ENCODE data around the gene DDX27. TPM values are rescaled to one million over a fixed set of nuclear protein-coding genes. Genes with fewer than 3 reads are reported as not detected.
A peak's percentile ranks its signal among the peaks of the same experiment; 100 is the strongest.

DDX27 gene, protein sequence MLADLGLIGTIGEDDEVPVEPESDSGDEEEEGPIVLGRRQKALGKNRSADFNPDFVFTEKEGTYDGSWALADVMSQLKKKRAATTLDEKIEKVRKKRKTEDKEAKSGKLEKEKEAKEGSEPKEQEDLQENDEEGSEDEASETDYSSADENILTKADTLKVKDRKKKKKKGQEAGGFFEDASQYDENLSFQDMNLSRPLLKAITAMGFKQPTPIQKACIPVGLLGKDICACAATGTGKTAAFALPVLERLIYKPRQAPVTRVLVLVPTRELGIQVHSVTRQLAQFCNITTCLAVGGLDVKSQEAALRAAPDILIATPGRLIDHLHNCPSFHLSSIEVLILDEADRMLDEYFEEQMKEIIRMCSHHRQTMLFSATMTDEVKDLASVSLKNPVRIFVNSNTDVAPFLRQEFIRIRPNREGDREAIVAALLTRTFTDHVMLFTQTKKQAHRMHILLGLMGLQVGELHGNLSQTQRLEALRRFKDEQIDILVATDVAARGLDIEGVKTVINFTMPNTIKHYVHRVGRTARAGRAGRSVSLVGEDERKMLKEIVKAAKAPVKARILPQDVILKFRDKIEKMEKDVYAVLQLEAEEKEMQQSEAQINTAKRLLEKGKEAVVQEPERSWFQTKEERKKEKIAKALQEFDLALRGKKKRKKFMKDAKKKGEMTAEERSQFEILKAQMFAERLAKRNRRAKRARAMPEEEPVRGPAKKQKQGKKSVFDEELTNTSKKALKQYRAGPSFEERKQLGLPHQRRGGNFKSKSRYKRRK
- total RNA-seq: 10 to 100 TPM; 23.3 to 26.4 TPM
- polyA plus RNA-seq: 10 to 100 TPM; 16.3 to 32.3 TPM
- long read RNA-seq, donor 1, transcript DDX27-207 (21 exons, 2,693 nt): major isoform, 113 of 290 reads
- long read RNA-seq, donor 1, partial matches to known transcripts: 152 of 290 reads
- long read RNA-seq, donor 1, other reads (novel, unspliced or antisense): 25 of 290 reads
- long read RNA-seq, donor 2, transcript DDX27-207 (21 exons, 2,693 nt): major isoform, 12 of 38 reads
- long read RNA-seq, donor 2, partial matches to known transcripts: 22 of 38 reads
- long read RNA-seq, donor 2, other reads (novel, unspliced or antisense): 4 of 38 reads

DNA sequence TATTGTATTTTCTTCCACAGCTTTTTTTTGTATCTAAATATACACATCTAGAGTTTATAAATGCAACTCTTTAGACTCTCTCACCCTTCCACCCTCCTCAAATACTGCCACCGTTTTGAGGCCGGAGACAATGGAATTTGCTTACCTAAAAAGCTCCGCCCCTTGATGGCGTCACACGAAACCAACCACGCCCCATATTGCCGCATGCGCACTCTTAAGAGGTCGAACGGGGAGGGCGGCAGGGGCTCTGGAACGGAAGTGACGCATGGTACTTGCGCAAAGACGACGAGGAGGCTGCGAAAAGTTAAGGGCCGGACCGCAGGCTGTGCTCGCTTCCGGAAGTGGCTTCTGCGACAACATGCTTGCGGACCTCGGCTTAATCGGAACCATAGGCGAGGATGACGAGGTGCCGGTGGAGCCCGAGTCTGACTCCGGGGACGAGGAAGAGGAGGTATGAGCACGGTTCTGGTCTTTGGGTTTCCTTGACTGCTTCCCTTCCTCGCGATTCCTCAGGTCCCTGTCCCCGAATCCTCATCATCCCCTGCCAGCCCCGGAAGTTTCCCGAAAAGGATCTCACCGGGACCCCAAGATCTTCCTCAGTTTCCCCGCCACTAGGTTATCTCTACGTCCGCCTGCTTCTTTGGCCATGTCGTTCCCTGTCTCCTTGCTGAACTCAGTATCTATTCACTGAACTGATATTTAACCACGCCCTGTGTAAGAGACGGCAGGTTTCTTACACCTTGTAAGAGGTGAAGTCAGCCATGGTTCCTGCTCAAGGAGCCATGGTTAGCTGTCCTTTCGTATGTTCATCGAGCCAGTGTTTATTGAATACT, at the start of gene DDX27:
Gene DDX27, plus strand, starts transcription at position 326 of the 833 bp plus-strand sequence. Its CDS starts 33 bp downstream, at position 359.
- ATAC-seq (ENCODE audit: low FRiP score) (peak; percentile 97), DNase-seq (peak; percentile 98)
- no peaks in the 10 kb centered on the region for H3K9me3 ChIP-seq (ENCODE audit: control insufficient read depth, low read length)
- no peaks in the 10 kb centered on the region for H3K27me3 ChIP-seq (ENCODE audit: control insufficient read depth in 1 of 2, insufficient read depth in 2 of 2, low read length in 1 of 2)
- H3K27ac ChIP-seq (ENCODE audit: low read depth in 1 of 2, low read length in 2 of 2): peak within 1 kb of the TSS in 1 of 2 donors; percentile 74
- H3K36me3 ChIP-seq (ENCODE audit: control insufficient read depth in 1 of 2, insufficient read depth in 2 of 2, low read length in 1 of 2): peaks cover 5 to 10% of the 10 kb centered on the region in 2 donors
- intact Hi-C loops (cut with DNase I): no loop called here
- WGBS, 2 donors: 0 to 1% methylated on average over 46 of the region's 46 CpGs
- peaks cover 0 to 2% of the 10 kb centered on the region in 2 donors for H3K4me1 ChIP-seq (ENCODE audit: control insufficient read depth in 1 of 2, insufficient read depth in 2 of 2, low read length in 2 of 2)
- H3K4me3 ChIP-seq (ENCODE audit: low read length in 2 of 2): peak within 1 kb of the TSS; percentile 84

DNA sequence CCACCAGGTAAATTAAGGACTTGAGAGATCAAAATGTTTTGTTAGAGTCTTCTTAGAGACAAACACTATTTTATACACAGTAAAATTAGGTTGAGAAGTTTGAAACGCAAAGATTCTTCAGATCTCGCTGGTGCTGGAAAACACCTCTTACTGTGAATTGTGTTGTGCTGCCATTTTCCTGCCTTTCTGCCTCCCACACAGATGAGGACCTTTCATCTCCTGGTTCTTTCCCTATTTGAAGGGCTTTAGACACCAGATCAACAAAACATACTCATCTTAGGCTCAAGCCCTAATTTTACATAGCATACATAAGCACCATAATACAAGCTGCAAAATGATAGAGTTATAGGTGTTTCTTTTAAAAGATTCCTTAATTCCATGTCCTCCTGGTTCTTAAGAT, 49.7 kb upstream of the DDX27 start:
- H3K36me3 ChIP-seq (ENCODE audit: control insufficient read depth in 1 of 2, insufficient read depth in 2 of 2, low read length in 1 of 2): peaks cover 0 to 2% of the 10 kb centered on the region in 2 donors
- WGBS, 2 donors: 79 to 93% methylated on average over 2 of the region's 2 CpGs
- intact Hi-C loops (cut with DNase I): no loop called here
- DNase-seq (no peak), ATAC-seq (ENCODE audit: low FRiP score) (no peak)
- H3K4me3 ChIP-seq (ENCODE audit: low read length in 2 of 2): no peak overlapping the region
- no peak overlapping the region for H3K27ac ChIP-seq (ENCODE audit: low read depth in 1 of 2, low read length in 2 of 2)
- peaks cover 0 to 8% of the 10 kb centered on the region in 2 donors for H3K4me1 ChIP-seq (ENCODE audit: control insufficient read depth in 1 of 2, insufficient read depth in 2 of 2, low read length in 2 of 2)
- no peaks in the 10 kb centered on the region for H3K9me3 ChIP-seq (ENCODE audit: control insufficient read depth, low read length)
- H3K27me3 ChIP-seq (ENCODE audit: control insufficient read depth in 1 of 2, insufficient read depth in 2 of 2, low read length in 1 of 2): no peaks in the 10 kb centered on the region

DNA sequence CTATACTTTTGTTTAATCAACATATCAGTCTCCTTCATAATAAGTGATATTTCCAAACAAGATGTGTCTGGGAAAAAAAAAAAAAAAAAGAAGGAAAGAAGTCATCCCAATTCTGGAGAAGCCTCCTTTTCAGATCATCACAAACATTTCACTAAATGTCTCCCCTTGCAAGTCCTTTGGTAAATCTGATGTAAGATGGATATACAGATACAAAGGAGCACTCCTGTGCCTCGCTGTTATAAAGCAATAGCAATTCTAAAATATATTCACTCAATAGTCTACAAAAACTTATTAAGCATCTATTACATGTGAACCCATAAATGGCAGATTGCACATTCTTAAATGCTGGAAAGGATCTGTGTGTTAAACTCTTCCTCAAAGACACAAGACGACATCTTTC, 48.5 kb upstream of the DDX27 start:
- Histone ChIP-seq H3K9me3 (ENCODE audit: control insufficient read depth, low read length) (no peaks in the 10 kb centered on the region), H3K27me3 (ENCODE audit: control insufficient read depth in 1 of 2, insufficient read depth in 2 of 2, low read length in 1 of 2) (no peaks in the 10 kb centered on the region), H3K27ac (ENCODE audit: low read depth in 1 of 2, low read length in 2 of 2) (no peak overlapping the region), H3K36me3 (ENCODE audit: control insufficient read depth in 1 of 2, insufficient read depth in 2 of 2, low read length in 1 of 2) (peaks cover 0 to 2% of the 10 kb centered on the region in 2 donors), H3K4me1 (ENCODE audit: control insufficient read depth in 1 of 2, insufficient read depth in 2 of 2, low read length in 2 of 2) (peaks cover 0 to 8% of the 10 kb centered on the region in 2 donors), H3K4me3 (ENCODE audit: low read length in 2 of 2) (no peak overlapping the region)
- DNase-seq (no peak), ATAC-seq (ENCODE audit: low FRiP score) (no peak)
- WGBS, 2 donors: 96 to 99% methylated on average over 2 of the region's 2 CpGs
- intact Hi-C loops (cut with DNase I): no loop called here

DNA sequence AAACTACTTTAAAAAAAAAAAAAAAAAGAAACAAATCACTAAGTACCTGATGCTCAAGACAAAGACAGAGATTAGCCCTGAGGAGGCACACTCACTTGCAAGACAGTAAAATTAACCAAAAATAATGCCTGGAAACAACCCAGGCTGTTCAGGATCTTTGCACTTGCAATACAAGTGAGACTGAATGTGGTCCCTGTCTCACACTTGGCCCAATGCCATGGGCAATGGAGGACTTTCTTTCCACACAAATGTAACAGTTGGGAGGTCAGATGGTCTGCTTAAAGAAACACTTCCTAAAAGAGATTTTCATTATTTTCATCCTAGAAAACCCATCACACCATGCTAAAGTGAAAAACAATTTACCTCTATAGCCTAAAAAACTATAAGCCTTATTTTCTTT, 47.3 kb upstream of the DDX27 start:
- no peaks in the 10 kb centered on the region for H3K27me3 ChIP-seq (ENCODE audit: control insufficient read depth in 1 of 2, insufficient read depth in 2 of 2, low read length in 1 of 2)

DNA sequence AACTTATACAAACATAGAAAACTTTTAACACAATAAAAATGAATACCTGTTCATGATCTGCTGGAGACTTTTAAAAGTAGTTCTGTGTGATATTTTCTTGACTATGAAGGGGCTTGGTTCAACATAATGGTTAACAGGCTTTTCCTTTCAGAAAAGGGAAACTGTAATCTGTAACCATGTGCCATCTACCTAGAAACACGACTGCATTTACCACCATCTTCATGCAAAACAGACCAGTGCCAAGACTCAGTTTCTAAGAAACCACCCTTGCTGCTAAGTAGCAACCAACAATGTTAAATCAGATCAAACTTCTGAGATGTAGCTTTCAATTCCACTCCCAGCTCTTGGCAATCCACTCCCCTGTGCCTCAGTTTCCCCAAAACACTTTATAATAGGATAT, 46.8 kb upstream of the DDX27 start:
- intact Hi-C loops (cut with DNase I): no loop called here
- H3K27me3 ChIP-seq (ENCODE audit: control insufficient read depth in 1 of 2, insufficient read depth in 2 of 2, low read length in 1 of 2): no peaks in the 10 kb centered on the region
- no peak overlapping the region for H3K4me3 ChIP-seq (ENCODE audit: low read length in 2 of 2)
- WGBS, 2 donors: 23 to 28% methylated on average over 1 of the region's 1 CpG
- H3K27ac ChIP-seq (ENCODE audit: low read depth in 1 of 2, low read length in 2 of 2): no peak overlapping the region
- H3K4me1 ChIP-seq (ENCODE audit: control insufficient read depth in 1 of 2, insufficient read depth in 2 of 2, low read length in 2 of 2): peaks cover 0 to 8% of the 10 kb centered on the region in 2 donors
- peaks cover 0 to 2% of the 10 kb centered on the region in 2 donors for H3K36me3 ChIP-seq (ENCODE audit: control insufficient read depth in 1 of 2, insufficient read depth in 2 of 2, low read length in 1 of 2)
- no peak for ATAC-seq (ENCODE audit: low FRiP score)
- no peaks in the 10 kb centered on the region for H3K9me3 ChIP-seq (ENCODE audit: control insufficient read depth, low read length)
- no peak for DNase-seq

More for the DNA sequence above, 47.3 kb upstream of the DDX27 start:
- H3K36me3 ChIP-seq (ENCODE audit: control insufficient read depth in 1 of 2, insufficient read depth in 2 of 2, low read length in 1 of 2): peaks cover 0 to 2% of the 10 kb centered on the region in 2 donors
- ATAC-seq (ENCODE audit: low FRiP score) (no peak), DNase-seq (peak in 1 of 2 donors; percentile 39)
- no peaks in the 10 kb centered on the region for H3K9me3 ChIP-seq (ENCODE audit: control insufficient read depth, low read length)
- intact Hi-C loops (cut with DNase I): no loop called here
- H3K4me1 ChIP-seq (ENCODE audit: control insufficient read depth in 1 of 2, insufficient read depth in 2 of 2, low read length in 2 of 2): peaks cover 0 to 8% of the 10 kb centered on the region in 2 donors
- no peak overlapping the region for H3K27ac ChIP-seq (ENCODE audit: low read depth in 1 of 2, low read length in 2 of 2)
- H3K4me3 ChIP-seq (ENCODE audit: low read length in 2 of 2): no peak overlapping the region

DNA sequence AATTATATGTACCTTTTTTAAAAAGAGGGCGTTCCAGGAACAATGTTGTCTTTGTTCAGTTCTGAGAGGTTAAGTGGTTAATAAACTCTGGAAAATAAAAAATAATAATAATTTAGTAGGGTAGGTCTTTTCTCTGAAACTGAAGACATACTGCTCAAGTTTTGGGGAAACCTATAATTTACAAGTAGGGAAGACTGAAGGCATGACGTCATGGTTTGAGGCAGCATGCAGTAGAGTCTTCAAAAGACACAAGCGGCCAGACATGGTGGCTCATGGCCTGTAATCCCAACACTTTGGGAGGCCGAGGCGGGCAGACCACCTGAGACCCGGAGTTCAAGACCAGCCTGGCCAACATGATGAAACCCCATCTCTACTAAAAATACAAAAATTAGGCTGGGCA, 45.0 kb upstream of the DDX27 start:
- peaks cover 0 to 2% of the 10 kb centered on the region in 2 donors for H3K36me3 ChIP-seq (ENCODE audit: control insufficient read depth in 1 of 2, insufficient read depth in 2 of 2, low read length in 1 of 2)
- intact Hi-C loops (cut with DNase I): no loop called here
- no peaks in the 10 kb centered on the region for H3K9me3 ChIP-seq (ENCODE audit: control insufficient read depth, low read length)
- H3K27ac ChIP-seq (ENCODE audit: low read depth in 1 of 2, low read length in 2 of 2): no peak overlapping the region
- H3K4me1 ChIP-seq (ENCODE audit: control insufficient read depth in 1 of 2, insufficient read depth in 2 of 2, low read length in 2 of 2): peaks cover 0 to 5% of the 10 kb centered on the region in 2 donors
- ATAC-seq (ENCODE audit: low FRiP score) (no peak), DNase-seq (peak in 1 of 2 donors; percentile 44)
- H3K27me3 ChIP-seq (ENCODE audit: control insufficient read depth in 1 of 2, insufficient read depth in 2 of 2, low read length in 1 of 2): no peaks in the 10 kb centered on the region
- H3K4me3 ChIP-seq (ENCODE audit: low read length in 2 of 2): no peak overlapping the region
- WGBS, 2 donors: 94 to 95% methylated on average over 6 of the region's 6 CpGs

DNA sequence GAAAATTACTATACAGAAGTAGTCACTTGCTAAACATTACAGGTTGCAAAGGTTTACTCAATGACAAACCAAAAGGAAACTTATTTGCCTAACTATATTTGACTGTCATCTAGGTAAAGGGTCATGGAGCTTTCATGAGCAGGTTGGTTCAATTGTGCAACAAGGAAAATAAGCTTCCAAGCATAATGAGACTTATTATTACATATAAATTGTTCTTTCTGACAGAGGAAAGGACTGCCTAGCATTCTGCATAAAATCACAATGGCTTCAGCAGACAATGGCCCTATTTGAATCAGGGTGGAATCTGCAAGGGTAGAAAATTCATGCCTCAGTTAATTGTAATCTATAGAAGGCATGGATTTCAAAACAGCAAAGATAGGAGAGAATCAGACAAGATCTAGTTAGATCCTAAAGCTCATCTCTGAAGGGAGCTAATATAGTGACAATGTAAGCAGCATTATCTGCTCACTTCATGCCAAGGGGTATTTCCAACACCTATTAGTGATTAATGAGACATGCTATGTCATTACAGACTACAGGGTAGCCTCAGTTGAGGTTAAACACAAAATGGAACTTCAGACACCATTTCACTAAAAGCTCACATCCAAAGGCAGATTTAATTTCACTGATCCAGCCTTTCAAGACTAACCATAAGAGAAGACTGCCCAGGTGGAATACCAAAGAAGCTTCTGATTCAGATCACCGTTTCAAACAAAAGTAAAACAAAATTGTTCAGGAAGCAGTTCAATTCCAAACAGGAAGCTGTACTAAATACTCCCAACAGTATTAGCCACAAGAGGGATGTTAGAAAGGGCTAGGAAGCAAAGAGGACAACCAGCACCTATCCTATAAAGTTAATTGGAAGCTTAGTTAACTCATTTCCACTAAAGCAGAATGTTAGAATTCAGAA, 39.6 kb upstream of the DDX27 start:
- ATAC-seq (ENCODE audit: low FRiP score) (no peak), DNase-seq (no peak)
- Histone ChIP-seq H3K4me3 (ENCODE audit: low read length in 2 of 2) (no peak overlapping the region), H3K27me3 (ENCODE audit: control insufficient read depth in 1 of 2, insufficient read depth in 2 of 2, low read length in 1 of 2) (no peaks in the 10 kb centered on the region), H3K27ac (ENCODE audit: low read depth in 1 of 2, low read length in 2 of 2) (no peak overlapping the region), H3K36me3 (ENCODE audit: control insufficient read depth in 1 of 2, insufficient read depth in 2 of 2, low read length in 1 of 2) (no peaks in the 10 kb centered on the region), H3K4me1 (ENCODE audit: control insufficient read depth in 1 of 2, insufficient read depth in 2 of 2, low read length in 2 of 2) (peaks cover 0 to 3% of the 10 kb centered on the region in 2 donors), H3K9me3 (ENCODE audit: control insufficient read depth, low read length) (no peaks in the 10 kb centered on the region)
- intact Hi-C loops (cut with DNase I): loop anchor here in 1 of 2 donors (10.0 kb wide), 1 partner anchor 45 kb away; no protein-coding TSS in a partner anchor
- WGBS, 2 donors: 42 to 48% methylated on average over 1 of the region's 1 CpG
